Body of pancreas (tissue), 4 donors: Measurements from ENCODE around the gene BCL11B.

ENCODE experiments used
- CTCF ChIP-seq, 7 experiments: fragments of 450-650 bp in 4 of 7; fragments of 200-600 bp in 3 of 7; sonication (generic) in 3 of 7; IDR thresholded peaks; one replicate each; pipeline ENCODE4 v1.5.1; 2016 to 2019; ENCODE audit warnings: antibody characterized with exemption in 7 of 7
- POLR2A ChIP-seq, 3 donors: fragments of 450-650 bp; IDR thresholded peaks; one replicate each; pipeline ENCODE4 v1.6.1; 2016; ENCODE audit warnings: antibody characterized with exemption in 3 of 3, mild to moderate bottlenecking in 2 of 3

GRCh38 chr14:99156814-99157213 lies 115.2 kb downstream of the BCL11B start:
- no peak for TF ChIP-seq CTCF (IDR thresholded peaks at IDR 0.05)
- no peak for TF ChIP-seq POLR2A (IDR thresholded peaks at IDR 0.05)
